ENCODE measurements around the gene PHF21B. TPM values are rescaled to one million over a fixed set of nuclear protein-coding genes. Genes with fewer than 3 reads are reported as not detected.
"Not testable (repeated sequence)": the region's sequence is repeated elsewhere in the genome, so short reads cannot be mapped to it uniquely, and the experiment has no call there.

PHF21B gene
- total RNA-seq, 1 experiment from 2014 or later: not detected

DNA sequence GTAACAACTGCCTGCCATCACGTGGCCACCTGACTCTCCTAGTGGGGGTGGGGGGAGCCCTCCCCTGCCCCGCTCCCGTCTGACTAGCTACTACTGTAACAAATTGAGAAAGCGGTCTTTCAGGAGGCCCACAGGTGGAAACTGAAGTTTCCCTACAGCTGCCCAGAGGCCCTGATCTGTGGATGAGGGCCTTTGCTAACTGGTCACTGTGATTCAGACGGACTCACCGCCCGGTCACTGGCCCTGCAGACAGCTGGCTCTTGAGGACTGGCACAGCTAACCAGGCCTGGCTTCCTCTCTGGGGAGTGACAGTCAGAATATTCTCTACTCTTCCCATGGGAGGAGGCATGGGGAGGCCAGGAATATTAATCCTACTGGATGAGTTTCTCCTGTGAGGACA lies 140.6 kb downstream of the PHF21B start:
- no peaks in the 10 kb centered on the region for H3K9me3 ChIP-seq
- H3K27me3 ChIP-seq: no peaks in the 10 kb centered on the region
- DNase-seq: peak; percentile 51
- H3K36me3 ChIP-seq: no peaks in the 10 kb centered on the region
- H3K4me3 ChIP-seq: no peak overlapping the region

DNA sequence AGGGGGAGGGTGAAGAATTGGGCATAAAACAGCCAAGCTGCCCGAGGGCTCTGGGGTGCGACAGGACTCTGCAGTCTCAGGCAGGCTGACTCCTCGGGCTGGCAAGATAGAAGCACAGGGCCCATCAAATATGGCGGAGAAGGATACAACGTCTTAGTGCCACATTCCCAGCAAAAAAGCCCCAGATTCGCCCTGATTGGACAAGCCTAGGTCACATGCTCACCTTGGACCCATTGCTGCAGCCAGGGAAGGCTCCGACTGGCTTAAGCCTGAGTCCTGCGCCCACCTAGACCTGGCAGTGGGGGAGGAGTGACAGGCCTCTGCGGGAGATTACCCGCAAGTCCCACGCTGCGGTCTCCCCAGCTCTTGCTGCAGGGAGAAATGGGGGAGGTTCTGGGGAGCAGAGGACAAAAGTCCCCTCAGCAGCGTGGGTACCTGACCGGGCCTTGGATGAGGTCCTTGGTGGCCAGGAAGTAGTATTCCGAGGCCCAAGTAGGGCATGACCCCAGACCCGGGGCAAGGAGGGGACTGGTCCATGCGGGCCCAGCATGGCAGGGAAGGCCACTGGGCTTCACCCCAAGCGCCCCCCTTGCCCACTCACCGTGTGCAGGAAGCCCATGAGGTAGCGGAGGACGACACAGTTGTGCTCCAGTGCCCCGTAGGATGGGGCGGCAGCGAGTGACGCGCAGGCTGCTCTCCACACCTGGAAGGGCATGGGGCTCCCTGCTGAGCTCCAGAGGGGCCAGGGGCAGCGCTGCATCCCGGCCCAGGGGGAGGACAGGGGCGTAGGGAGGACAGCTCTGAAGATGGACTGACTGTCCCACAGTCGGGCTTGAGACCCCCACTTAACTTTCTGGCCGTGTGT lies 144.4 kb downstream of the PHF21B start:
- no peak overlapping the region for H3K4me3 ChIP-seq
- H3K27me3 ChIP-seq: no peaks in the 10 kb centered on the region
- no peaks in the 10 kb centered on the region for H3K36me3 ChIP-seq
- DNase-seq: no peak
- H3K9me3 ChIP-seq: no peaks in the 10 kb centered on the region

DNA sequence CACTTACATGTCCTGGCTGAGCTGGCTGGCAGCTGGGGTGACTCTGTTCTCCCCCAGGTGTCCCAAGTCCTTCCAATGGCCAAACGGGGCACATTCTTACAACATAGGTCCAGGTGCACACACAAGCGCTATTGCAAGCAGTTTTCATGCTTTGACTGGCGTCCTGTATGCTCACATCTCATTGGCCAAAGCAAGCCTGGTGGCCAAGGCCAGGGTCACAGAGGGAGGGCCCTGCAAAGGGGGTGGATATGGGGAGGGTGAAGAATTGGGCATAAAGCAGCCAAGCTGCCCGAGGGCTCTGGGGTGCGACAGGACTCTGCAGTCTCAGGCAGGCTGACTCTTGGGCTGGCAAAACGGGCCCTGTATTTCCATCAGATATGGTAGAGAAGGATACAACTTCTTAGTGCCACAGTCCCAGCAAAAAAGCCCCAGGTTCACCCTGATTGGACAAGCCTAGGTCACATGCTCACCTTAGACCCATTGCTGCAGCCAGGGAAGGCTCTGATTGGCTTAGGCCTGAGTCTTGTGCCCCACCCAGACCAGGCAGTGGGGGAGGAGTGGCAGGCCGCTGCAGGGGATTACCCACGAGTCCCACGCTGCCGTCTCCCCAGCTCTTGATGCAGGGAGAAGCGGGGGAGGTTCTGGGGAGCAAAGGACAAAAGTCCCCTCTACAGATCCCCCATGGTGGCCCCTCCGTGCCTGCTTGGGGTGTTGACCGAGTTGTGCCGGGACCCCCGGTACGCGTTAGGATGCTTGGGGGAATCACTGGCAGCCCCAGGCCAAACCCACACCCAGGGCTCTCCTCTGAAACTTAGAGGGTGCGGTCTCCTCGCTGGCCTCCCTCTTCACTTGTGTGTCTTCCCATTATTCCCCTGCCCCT lies 146.6 kb downstream of the PHF21B start:
- H3K27me3 ChIP-seq: no peaks in the 10 kb centered on the region
- no peaks in the 10 kb centered on the region for H3K9me3 ChIP-seq
- H3K36me3 ChIP-seq: no peaks in the 10 kb centered on the region
- no peak overlapping the region for H3K4me3 ChIP-seq
- DNase-seq: no peak

DNA sequence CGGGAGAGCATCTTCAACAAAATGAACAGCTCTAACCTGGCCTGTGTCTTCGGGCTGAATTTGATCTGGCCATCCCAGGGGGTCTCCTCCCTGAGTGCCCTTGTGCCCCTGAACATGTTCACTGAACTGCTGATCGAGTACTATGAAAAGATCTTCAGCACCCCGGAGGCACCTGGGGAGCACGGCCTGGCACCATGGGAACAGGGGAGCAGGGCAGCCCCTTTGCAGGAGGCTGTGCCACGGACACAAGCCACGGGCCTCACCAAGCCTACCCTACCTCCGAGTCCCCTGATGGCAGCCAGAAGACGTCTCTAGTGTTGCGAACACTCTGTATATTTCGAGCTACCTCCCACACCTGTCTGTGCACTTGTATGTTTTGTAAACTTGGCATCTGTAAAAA lies 147.5 kb downstream of the PHF21B start:
- Histone ChIP-seq H3K4me3 (no peak overlapping the region), H3K27me3 (no peaks in the 10 kb centered on the region), H3K36me3 (no peaks in the 10 kb centered on the region), H3K9me3 (no peaks in the 10 kb centered on the region)
- DNase-seq: no peak

DNA sequence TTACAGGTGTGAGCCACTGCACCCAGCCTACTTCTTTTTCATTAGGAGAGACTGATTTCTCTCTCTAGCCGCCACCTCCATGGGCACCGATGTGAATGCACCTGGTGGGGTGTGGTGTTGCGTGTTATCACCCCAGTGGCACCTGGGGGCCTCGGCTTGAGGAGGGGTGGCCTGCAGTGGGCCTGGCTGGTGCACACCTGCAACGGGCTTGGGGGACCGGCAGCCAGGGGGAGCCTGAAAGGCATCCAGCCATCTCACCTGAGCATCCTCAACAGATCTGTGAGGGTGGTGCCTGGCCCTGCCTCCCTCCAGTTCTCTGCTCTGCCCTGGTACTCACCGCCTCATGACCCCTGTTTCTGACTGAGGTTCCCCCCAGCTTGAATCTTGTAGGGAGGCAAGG lies 148.6 kb downstream of the PHF21B start:
- Histone ChIP-seq H3K4me3 (no peak overlapping the region), H3K9me3 (no peaks in the 10 kb centered on the region), H3K27me3 (no peaks in the 10 kb centered on the region), H3K36me3 (no peaks in the 10 kb centered on the region)
- no peak for DNase-seq

DNA sequence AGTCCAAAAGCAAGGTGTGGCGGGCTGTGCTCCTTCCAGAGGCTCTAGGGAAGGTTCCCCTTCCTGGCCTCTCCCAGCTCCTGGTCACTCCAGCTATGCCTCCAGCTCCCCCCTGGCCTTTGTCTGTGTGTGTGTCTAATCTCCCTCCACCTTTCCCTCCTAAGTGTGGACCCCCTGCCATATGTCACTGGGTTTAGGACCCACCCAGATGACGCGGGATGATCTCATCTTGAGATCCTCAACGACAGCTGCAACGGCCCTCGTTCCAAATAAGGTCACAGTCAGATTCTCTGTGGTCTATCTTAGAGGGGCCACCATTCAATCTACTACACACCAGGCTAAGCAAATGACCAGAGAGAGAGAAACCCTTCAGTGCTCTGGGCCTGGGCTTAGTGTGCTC lies 149.5 kb downstream of the PHF21B start:
- DNase-seq: no peak
- Histone ChIP-seq H3K36me3 (no peaks in the 10 kb centered on the region), H3K27me3 (no peaks in the 10 kb centered on the region), H3K9me3 (no peaks in the 10 kb centered on the region), H3K4me3 (no peak overlapping the region)

DNA sequence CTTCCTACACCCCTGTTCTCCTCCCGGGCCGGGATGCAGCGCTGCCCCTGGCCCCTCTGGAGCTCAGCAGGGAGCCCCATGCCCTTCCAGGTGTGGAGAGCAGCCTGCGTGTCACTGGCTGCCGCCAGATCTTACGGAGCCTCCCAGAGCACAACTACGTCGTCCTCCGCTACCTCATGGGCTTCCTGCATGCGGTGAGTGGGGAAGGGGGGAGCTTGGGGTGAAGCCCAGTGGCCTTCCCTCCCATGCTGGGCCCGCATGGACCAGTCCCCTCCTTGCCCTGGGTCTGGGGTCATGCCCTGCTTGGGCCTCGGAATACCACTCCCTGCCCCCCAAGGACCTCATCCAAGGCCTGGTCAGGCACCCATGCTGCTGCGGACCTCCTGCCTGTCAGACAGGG lies 150.2 kb downstream of the PHF21B start:
- no peak for DNase-seq
- no peaks in the 10 kb centered on the region for H3K27me3 ChIP-seq
- no peaks in the 10 kb centered on the region for H3K9me3 ChIP-seq
- no peak overlapping the region for H3K4me3 ChIP-seq
- no peaks in the 10 kb centered on the region for H3K36me3 ChIP-seq

DNA sequence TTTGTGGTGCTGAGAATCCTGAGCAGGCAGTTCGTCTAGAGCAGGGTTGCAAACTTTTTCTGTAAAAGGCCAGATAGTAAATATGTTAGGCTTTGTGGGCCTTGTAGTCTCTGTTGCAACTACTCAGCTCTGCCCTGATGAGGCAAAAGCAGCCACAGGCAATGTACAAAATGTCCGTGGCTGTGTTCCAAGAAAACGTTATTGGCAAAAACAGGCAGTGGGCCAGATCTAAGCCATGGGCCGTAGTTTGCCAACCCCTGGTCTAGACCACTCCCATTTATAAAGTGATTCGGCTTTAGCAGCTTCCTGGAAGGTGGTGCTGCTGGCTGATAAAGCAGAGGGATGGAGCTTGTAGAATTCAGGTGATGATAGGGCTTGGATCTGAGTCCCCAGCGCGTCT lies 151.0 kb downstream of the PHF21B start:
- H3K4me3 ChIP-seq, DNase-seq, H3K9me3 ChIP-seq, H3K27me3 ChIP-seq, H3K36me3 ChIP-seq: not testable (repeated sequence)

DNA sequence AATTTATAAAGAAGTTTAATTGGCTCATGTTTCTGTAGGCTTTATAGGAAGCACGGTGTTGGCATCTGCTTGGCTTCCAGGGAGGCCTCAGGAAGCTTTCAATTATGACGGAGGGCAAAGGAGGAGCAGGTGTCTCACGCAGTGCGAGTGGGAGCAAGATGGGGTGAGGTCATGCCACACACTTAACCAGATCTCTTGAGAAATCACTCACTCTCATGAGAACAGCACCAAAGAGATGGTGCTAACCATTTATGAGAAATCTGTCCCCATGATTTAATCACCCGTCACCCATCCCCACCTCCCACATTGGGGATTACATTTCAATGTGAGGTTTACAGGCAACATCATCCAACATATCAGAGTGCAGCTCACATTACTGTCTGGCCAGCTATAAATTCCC lies 153.9 kb downstream of the PHF21B start:
- DNase-seq: no peak
- H3K4me3 ChIP-seq: no peak overlapping the region
- H3K36me3 ChIP-seq: no peaks in the 10 kb centered on the region
- H3K27me3 ChIP-seq: no peaks in the 10 kb centered on the region
- no peaks in the 10 kb centered on the region for H3K9me3 ChIP-seq

DNA sequence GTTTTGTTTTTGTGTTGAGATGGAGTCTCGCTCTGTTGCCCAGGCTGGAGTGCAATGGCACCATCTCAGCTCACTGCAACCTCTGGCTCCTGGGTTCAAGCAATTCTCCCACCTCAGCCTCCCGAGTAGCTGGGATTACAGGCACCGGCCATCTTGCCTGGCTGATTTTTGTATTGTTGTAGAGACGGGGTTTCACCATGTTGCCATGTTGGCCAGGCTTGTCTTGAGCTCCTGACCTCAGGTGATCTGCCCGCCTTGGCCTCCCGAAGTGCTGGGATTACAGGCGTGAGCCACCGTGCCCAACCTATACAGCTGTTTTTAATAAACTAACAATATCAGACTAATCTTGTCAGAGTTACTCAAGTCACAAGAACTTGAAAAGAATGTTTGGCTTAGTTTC lies 155.2 kb downstream of the PHF21B start:
- H3K9me3 ChIP-seq, H3K36me3 ChIP-seq, H3K4me3 ChIP-seq, H3K27me3 ChIP-seq, DNase-seq: not testable (repeated sequence)

DNA sequence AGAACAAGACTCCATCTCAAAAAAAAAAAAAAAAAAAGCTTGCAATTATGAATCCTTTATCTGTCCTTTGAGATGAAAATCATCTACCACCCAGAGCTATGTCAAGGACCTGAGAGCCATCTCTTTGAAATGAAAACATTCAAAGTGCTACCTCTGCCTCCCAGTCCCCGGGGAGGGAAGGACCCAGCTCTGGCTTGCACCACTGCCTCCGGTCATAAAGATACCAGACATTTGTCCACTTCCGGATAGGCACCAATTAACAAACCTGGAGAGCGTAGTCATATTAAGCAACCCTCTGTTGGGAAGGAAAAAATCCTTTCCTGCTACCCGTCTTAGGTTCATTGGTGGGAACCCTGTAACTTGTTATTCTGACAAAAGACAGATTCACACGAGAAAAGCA lies 158.9 kb downstream of the PHF21B start:
- no peaks in the 10 kb centered on the region for H3K9me3 ChIP-seq
- DNase-seq: no peak
- H3K27me3 ChIP-seq: no peaks in the 10 kb centered on the region
- H3K36me3 ChIP-seq: no peaks in the 10 kb centered on the region
- no peak overlapping the region for H3K4me3 ChIP-seq

DNA sequence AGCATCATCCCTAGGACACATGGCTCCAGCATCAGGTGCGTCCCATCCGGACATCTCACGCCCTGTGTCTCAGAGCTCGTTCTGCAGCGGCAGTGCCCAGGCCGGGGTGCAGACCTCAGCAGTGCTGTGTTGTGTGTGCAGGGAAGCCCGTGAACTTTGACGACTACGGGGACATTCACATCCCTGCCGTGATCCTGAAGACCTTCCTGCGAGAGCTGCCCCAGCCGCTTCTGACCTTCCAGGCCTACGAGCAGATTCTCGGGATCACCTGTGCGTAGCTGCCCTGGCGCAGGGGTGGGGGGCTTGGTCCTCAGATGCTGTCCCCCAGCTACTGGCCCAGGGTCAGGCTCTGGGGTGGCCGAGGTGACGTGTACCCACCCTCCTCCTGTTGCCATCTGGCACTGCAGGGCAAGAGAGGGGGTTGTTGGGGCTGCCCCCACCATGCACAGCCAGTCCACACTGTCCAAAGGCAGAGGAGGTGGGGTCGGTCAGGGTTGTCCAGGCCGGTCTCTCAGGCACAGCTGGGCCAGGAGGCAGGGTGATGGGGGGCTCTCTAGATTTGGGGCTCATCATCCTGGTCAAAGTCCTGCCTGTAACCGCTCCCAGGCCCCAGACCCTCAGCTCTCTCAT lies 160.9 kb downstream of the PHF21B start:
- peaks cover 7% of the 10 kb centered on the region for H3K9me3 ChIP-seq
- H3K4me3 ChIP-seq: no peak overlapping the region
- no peak for DNase-seq
- H3K27me3 ChIP-seq: no peaks in the 10 kb centered on the region
- no peaks in the 10 kb centered on the region for H3K36me3 ChIP-seq

DNA sequence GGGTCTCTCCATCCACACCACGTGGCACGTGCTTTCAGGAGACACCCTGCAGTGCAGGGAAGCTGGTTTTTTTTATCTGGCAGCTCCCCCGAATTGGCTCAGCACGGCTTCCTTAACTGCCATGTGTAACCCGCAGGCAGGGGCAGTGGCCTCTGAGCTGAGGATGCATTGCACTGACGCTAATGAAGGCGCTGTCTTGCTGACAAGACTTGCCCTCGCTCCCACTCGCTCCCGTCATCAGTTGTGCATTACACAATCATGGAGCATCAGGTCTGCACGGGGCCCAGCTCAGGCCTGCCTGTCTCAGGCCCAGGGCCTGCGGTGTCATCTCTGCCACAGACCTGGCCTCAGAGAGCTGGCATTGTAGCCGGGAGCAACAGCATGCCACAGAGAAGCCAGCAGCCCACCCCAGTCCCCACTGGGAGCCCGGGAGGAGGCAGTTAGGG lies 161.5 kb downstream of the PHF21B start:
- Histone ChIP-seq H3K36me3 (no peaks in the 10 kb centered on the region), H3K9me3 (peaks cover 7% of the 10 kb centered on the region), H3K4me3 (no peak overlapping the region), H3K27me3 (no peaks in the 10 kb centered on the region)
- no peak for DNase-seq

DNA sequence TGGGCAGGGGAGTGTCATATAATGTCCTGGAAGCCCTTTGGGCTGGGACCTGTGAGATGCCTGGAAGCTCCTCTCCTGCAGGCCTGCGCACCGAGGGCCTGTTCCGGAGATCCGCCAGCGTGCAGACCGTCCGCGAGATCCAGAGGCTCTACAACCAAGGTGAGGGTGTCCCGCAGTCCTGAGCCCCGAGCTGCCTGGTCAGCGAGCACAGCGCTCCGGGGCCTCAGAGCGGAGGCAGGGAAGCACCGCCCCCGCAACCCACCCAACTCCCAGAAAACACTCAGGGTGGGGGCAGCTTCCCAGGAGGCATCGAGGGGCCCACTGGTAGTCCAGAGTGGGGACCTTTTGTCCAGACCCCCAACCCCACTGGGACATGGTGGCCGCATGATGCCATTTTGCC lies 161.9 kb downstream of the PHF21B start:
- peaks cover 7% of the 10 kb centered on the region for H3K9me3 ChIP-seq
- H3K27me3 ChIP-seq: no peaks in the 10 kb centered on the region
- no peak overlapping the region for H3K4me3 ChIP-seq
- H3K36me3 ChIP-seq: no peaks in the 10 kb centered on the region
- no peak for DNase-seq

DNA sequence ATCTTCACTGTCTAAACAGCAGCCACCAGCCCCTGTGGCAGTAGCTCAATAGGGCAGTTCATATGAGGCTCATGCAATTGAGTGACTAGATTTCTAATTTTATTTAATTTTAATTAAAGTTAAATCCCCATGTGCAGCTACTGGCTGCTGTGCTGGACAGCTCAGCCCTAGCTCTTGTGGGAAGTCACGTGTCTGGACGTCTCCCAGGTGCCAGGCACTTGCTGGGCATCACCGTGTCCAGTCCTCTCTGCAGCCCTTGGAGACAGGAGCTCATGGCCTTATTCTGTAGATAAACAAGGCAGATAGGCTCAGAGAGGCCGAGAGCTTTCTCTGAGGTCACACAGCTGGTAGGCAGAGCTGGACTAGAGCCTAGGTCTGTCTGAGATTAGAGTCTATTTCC lies 162.4 kb downstream of the PHF21B start:
- no peak for DNase-seq

DNA sequence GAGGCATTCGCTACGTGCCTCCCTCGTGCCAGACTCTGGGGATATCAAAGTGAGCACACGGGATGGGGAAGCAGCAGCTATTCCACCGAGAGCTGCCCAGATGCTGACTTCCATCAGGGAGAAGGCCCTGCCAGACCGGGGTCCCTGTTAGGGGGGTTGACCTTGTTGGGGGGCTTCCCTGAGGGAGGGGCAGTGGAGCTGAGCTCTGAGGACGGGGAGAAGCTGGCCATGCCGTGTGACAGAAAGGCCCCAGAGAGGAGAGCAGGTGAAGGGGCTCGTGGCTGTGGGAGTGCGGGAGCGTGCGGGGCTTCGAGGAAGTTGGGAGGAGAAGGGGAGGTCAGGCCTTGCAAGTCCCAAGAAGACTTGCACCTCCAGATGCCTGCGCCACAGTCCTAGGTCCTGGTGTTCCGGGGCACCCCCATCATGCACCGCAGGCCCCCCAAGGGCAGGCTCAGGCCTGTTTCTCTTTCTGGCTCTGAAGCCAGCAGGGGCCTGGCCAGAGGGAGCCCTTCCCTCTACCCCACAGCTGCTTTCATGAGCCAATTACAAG lies 163.0 kb downstream of the PHF21B start:
- no peak for DNase-seq
- H3K36me3 ChIP-seq: no peaks in the 10 kb centered on the region
- no peak overlapping the region for H3K4me3 ChIP-seq
- H3K27me3 ChIP-seq: no peaks in the 10 kb centered on the region
- peaks cover 7% of the 10 kb centered on the region for H3K9me3 ChIP-seq

More for the DNA sequence above, 162.4 kb downstream of the PHF21B start:
- no peak overlapping the region for H3K4me3 ChIP-seq
- H3K9me3 ChIP-seq: peaks cover 7% of the 10 kb centered on the region
- H3K27me3 ChIP-seq: no peaks in the 10 kb centered on the region
- H3K36me3 ChIP-seq: no peaks in the 10 kb centered on the region

All from MG63 (cell line).